ENCODE measurements around the gene ZNF280B.

The ZNF280B gene

DNA sequence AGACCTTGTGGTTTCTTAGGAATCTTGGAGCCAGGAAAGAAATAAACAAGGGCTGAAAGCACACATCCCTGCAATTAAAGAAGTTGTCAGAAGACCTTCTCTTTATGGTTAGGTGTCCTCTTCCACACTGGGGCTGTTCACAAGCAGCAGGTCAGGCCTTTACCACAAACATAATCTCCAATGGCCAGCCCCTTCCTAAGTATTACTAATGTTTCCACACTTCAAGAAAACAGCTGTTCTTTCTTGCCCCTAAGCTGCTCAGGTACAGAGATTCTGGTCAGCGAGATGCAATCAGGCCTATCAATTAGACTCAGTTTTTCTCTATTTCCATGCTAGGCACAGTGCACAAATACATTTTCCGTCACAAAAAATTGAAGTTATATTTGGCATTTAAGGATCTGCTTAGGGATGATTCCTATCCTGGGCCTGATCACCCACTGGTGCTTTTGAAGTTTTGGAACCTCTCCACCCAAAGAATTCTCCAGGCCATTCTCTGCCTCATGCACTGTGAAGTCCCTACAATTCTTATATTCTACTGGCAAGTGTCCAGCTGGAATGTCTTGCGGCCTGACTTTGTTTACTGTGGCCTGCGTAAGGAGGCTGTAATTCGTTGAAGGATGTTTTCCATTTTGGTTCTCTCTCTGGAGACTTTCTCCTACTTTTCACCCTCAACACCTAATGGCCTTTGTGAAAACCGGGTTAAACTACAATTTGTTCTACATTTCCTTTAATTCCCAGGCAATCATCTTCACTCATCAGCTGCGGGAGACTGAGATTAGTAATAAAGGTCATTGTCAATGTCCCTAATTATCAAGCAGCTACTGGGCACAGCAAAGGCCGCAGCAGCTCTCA lies 45.4 kb upstream of the ZNF280B start:
- DNase-seq (ENCODE audit: low spot score): no peak
- TF ChIP-seq, protein P1, sequence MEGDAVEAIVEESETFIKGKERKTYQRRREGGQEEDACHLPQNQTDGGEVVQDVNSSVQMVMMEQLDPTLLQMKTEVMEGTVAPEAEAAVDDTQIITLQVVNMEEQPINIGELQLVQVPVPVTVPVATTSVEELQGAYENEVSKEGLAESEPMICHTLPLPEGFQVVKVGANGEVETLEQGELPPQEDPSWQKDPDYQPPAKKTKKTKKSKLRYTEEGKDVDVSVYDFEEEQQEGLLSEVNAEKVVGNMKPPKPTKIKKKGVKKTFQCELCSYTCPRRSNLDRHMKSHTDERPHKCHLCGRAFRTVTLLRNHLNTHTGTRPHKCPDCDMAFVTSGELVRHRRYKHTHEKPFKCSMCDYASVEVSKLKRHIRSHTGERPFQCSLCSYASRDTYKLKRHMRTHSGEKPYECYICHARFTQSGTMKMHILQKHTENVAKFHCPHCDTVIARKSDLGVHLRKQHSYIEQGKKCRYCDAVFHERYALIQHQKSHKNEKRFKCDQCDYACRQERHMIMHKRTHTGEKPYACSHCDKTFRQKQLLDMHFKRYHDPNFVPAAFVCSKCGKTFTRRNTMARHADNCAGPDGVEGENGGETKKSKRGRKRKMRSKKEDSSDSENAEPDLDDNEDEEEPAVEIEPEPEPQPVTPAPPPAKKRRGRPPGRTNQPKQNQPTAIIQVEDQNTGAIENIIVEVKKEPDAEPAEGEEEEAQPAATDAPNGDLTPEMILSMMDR (IDR thresholded peaks at IDR 0.05; ENCODE audit: borderline replicate concordance, control extremely low read depth, extremely low read depth, insufficient read depth, missing control alignments): no peak
- in situ Hi-C loops (cut with MboI; ENCODE audit: low sequenced_read_pairs, unreplicated experiment): no loop called here

DNA sequence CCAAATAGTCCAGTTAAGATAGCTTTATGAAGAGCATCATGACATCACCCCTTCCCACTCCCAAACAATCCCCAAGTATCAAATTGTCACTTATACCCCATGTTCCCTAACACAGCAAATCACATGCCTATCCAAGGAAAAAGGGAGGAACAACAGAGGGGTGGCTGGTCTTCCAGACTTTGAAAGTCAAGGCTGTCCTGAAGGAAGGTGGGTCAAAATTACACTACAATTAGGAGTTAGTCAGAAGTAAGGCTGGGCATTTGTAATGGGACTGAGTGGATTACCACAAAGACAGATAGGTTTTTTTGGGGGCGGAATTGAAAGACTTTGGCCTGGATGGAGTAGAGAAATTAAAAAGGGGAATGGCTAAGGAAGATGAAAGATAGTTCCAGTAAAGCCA lies 44.6 kb upstream of the ZNF280B start:
- DNase-seq (ENCODE audit: low spot score): no peak
- TF ChIP-seq, protein P1 (IDR thresholded peaks at IDR 0.05; ENCODE audit: borderline replicate concordance, control extremely low read depth, extremely low read depth, insufficient read depth, missing control alignments): no peak
- in situ Hi-C loops (cut with MboI; ENCODE audit: low sequenced_read_pairs, unreplicated experiment): no loop called here

DNA sequence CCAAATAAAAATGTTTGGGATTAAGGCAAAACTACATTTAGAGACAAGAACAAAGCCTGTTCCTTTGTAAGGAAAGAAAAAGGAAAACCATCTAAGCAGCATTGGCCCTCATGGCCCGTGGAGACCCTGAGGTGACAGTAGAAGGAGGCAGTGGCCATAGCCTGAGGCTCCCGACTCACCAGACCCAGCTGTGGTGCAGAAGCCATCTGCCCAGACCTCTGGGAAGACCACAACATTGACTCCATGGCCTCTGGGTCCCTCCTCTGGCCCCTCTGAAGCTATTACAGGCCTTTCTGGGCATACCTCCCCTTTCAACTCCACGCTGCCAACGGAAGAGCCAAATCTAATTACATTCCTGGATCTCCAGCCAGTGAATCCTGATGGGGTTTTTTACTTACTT lies 44.1 kb upstream of the ZNF280B start:
- TF ChIP-seq, protein P1 (IDR thresholded peaks at IDR 0.05; ENCODE audit: borderline replicate concordance, control extremely low read depth, extremely low read depth, insufficient read depth, missing control alignments): no peak
- peak; percentile 54 for DNase-seq (ENCODE audit: low spot score)
- in situ Hi-C loops (cut with MboI; ENCODE audit: low sequenced_read_pairs, unreplicated experiment): no loop called here

DNA sequence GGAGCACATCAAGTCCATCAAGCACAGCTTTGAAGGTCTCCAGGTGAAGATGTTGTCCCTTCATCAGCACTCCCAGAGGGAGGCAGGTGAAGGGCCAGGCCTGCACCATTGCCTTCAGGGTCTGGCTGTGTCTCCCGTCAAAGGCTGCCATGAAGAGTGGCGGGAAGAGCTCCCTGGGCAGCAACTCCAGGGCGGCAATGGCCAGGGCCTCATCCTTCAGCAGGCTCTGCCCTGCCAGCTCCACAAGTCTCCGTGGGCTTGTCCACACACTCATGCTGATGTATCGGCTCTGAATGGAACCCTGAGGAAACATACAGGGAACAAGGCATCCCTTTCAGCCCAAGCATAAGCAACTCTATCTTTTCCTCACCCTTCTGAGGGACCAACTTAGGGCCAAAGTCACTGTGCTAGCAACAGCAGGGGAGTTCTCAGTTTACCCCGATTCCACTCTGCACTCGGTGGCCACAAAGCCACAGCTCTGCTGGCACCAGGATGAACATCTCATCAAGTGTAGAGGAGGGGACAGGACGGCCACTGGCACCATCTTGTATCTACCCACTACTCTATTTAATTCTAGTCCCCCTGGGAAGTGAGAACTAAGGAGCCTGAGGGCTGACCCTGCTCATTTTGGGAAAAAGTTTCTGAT lies 42.4 kb upstream of the ZNF280B start:
- TF ChIP-seq, protein P1 (IDR thresholded peaks at IDR 0.05; ENCODE audit: borderline replicate concordance, control extremely low read depth, extremely low read depth, insufficient read depth, missing control alignments): no peak
- in situ Hi-C loops (cut with MboI; ENCODE audit: low sequenced_read_pairs, unreplicated experiment): no loop called here

DNA sequence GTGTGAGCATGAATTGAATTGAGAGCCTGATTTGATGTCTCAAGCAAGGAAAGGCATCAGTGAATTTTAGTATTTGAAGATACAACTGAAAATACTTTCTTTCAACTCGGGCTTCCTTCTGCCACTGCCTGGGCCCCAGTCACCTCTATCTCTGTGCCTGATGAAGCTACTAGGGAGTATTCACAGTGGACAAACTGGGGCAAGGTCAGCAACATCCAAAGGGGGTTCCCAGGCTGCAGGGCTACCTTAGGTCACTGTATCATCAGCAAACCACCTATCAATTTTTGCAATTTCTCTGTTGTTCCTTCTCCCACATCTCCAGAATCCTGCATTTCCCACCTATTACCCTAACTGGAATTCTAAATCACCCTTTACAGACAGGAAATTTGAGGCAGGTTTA lies 40.4 kb upstream of the ZNF280B start:
- TF ChIP-seq, protein P1 (IDR thresholded peaks at IDR 0.05; ENCODE audit: borderline replicate concordance, control extremely low read depth, extremely low read depth, insufficient read depth, missing control alignments): no peak
- DNase-seq (ENCODE audit: low spot score): no peak
- in situ Hi-C loops (cut with MboI; ENCODE audit: low sequenced_read_pairs, unreplicated experiment): no loop called here

More for the DNA sequence above, 42.4 kb upstream of the ZNF280B start:
- DNase-seq (ENCODE audit: low spot score): no peak

DNA sequence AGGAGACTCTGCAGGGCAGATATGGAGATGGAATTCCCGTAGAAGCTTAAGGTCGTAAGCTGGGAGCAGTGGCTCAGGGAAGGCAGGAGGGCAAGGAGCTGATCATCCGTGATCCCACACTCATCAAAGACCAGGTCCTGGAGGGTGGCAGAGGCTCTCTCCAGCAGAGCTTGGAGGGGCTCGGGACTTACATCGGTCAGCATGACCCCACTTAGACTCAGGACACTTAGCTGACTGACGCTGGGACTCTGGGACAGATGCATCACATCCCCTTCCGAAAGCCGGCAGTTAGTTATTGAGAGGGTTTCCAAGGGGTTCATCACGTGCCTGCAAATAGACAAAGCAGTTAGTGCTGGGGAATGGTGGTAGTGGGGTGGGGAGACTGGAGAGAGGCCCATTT lies 39.8 kb upstream of the ZNF280B start:
- in situ Hi-C loops (cut with MboI; ENCODE audit: low sequenced_read_pairs, unreplicated experiment): no loop called here
- TF ChIP-seq, protein P1 (IDR thresholded peaks at IDR 0.05; ENCODE audit: borderline replicate concordance, control extremely low read depth, extremely low read depth, insufficient read depth, missing control alignments): no peak

More for the DNA sequence above, 39.8 kb upstream of the ZNF280B start:
- DNase-seq (ENCODE audit: low spot score): no peak

Measured in GM13976 (cell line).